ENCODE results near the gene ARHGEF3. TPM values are rescaled to one million over a fixed set of nuclear protein-coding genes. Genes with fewer than 3 reads are reported as not detected.
"Not testable (repeated sequence)": the region's sequence is repeated elsewhere in the genome, so short reads cannot be mapped to it uniquely, and the experiment has no call there.

Gene ARHGEF3
- total RNA-seq, 1 donor from 2014 or later: 27.0 TPM

- no peak for TF ChIP-seq CTCF (IDR thresholded peaks at IDR 0.05)
- Mint-ChIP-seq H3K4me1 (peaks cover 22% of the 10 kb centered on the region), H3K9me3 (no peaks in the 10 kb centered on the region), H3K27ac (no peak overlapping the region), H3K36me3 (ENCODE audit: low read depth) (peaks cover 21% of the 10 kb centered on the region), H3K27me3 (no peaks in the 10 kb centered on the region), H3K4me3 (no peak overlapping the region)
- ChIA-PET POLR2A (no interaction called here), CTCF (interaction anchor here (0.8 kb wide), 1 partner anchor 79 kb away, joined by 3 read pairs; no protein-coding TSS in a partner anchor)
- no peak for DNase-seq
- ATAC-seq (ENCODE audit: low read depth): no peak
- intact Hi-C loops (cut with micrococcal nuclease): no loop called here
These were observed 80.9 kb downstream of the ARHGEF3 start for GRCh38 chr3:56720849-56721248.

DNA sequence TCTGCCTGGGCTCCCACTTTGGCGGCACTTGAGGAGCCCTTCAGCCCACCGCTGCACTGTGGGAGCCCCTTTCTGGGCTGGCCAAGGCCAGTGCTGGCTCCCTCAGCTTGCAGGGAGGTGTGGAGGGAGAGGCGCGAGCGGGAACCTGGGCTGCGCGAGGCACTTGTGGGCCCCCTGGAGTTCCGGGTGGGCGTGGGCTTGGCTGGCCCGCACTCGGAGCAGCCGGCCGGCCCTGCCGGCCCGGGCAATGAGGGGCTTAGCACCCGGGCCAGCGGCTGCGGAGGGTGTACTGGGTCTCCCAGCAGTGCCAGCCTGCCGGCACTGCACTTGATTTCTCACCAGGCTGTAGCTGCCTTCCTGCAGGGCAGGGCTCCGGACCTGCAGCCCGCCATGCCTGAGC lies 82.9 kb downstream of the ARHGEF3 start:
- CTCF ChIA-PET, H3K27ac Mint-ChIP-seq, DNase-seq: not testable (repeated sequence)

DNA sequence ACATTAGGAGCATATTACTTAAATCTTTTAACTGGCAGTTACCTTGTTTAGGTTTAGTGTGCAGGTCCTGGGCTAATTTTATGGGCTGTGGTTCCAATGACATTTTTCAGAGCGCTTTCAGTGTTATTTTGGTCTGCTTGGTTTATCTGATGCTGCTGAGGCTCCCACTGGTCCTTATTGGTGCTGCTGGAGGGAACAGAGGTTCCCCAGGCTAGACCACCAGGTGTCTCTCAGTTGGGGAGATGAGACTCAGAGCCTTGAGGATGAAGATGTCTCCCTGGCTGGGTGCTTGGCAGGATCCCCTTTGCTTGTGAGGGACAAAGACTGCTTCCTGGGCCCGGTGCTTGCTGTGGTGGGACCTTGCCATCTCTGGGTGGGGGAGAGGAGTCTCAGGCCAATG lies 90.4 kb downstream of the ARHGEF3 start:
- peak overlapping the region; percentile 4 for H3K27ac Mint-ChIP-seq
- TF ChIP-seq CTCF (IDR thresholded peaks at IDR 0.05): no peak
- no peak for DNase-seq
- intact Hi-C loops (cut with micrococcal nuclease): no loop called here
- no peaks in the 10 kb centered on the region for H3K4me1 Mint-ChIP-seq
- no peaks in the 10 kb centered on the region for H3K27me3 Mint-ChIP-seq
- ChIA-PET POLR2A (interaction anchor here (0.6 to 1.5 kb wide), 2 partner anchors 30 to 91 kb away, joined by 5 to 7 read pairs; partner anchors contain the start of gene ARHGEF3), CTCF (interaction anchor here (0.9 kb wide), 1 partner anchor 88 kb away, joined by 5 read pairs; no protein-coding TSS in a partner anchor)
- no peaks in the 10 kb centered on the region for H3K36me3 Mint-ChIP-seq (ENCODE audit: low read depth)
- no peaks in the 10 kb centered on the region for H3K9me3 Mint-ChIP-seq
- ATAC-seq (ENCODE audit: low read depth): peak; percentile 34
- H3K4me3 Mint-ChIP-seq: no peak overlapping the region

More for the DNA sequence above, 82.9 kb downstream of the ARHGEF3 start:
- peaks cover 10% of the 10 kb centered on the region for H3K36me3 Mint-ChIP-seq (ENCODE audit: low read depth)
- H3K4me3 Mint-ChIP-seq; intact Hi-C loops (cut with micrococcal nuclease); ATAC-seq (ENCODE audit: low read depth); POLR2A ChIA-PET; H3K4me1 Mint-ChIP-seq; H3K9me3 Mint-ChIP-seq; H3K27me3 Mint-ChIP-seq: not testable (repeated sequence)

DNA sequence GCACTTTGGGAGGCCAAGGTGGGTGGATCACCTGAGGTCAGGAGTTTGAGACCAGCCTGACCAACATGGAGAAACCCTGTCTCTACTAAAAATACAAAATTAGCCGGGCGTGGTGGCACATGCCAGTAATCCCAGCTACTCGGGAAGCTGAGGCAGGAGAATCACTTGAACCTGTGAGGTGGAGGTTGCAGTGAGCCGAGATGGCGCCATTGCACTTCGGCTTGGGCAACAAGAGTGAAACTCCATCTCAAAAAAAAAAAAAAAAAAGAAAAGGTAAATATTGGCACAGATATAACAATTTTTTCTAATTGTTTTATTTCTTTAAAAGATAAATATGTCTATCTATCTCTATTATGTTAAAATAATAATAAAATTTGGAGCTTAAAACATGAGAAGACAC lies 94.3 kb downstream of the ARHGEF3 start:
- not testable (repeated sequence) for H3K27ac Mint-ChIP-seq; H3K4me3 Mint-ChIP-seq; H3K36me3 Mint-ChIP-seq (ENCODE audit: low read depth); H3K27me3 Mint-ChIP-seq; ATAC-seq (ENCODE audit: low read depth); H3K9me3 Mint-ChIP-seq; DNase-seq
- intact Hi-C loops (cut with micrococcal nuclease): loop anchor here (5.0 to 10.0 kb wide), 2 partner anchors 45 to 387 kb away; no protein-coding TSS in a partner anchor
- peaks cover 12% of the 10 kb centered on the region for H3K4me1 Mint-ChIP-seq
- ChIA-PET CTCF (interaction anchor here (0.7 to 3.5 kb wide), 3 partner anchors 92 to 302 kb away, joined by 4 to 21 read pairs (median 8); no protein-coding TSS in a partner anchor), POLR2A (interaction anchor here (0.7 to 0.9 kb wide), 3 partner anchors 94 to 484 kb away, joined by 3 to 6 read pairs (median 3); partner anchors contain the start of gene ARHGEF3)

- Mint-ChIP-seq H3K36me3 (ENCODE audit: low read depth) (no peaks in the 10 kb centered on the region), H3K9me3 (no peaks in the 10 kb centered on the region), H3K27ac (no peak overlapping the region), H3K4me3 (no peak overlapping the region), H3K27me3 (no peaks in the 10 kb centered on the region), H3K4me1 (peaks cover 12% of the 10 kb centered on the region)
- ChIA-PET CTCF (interaction anchor here (7.7 kb wide), 1 partner anchor 94 kb away, joined by 237 read pairs; the partner anchor contains the start of gene ARHGEF3), POLR2A (no interaction called here)
- ATAC-seq (ENCODE audit: low read depth) (no peak), DNase-seq (no peak)
- no peak for TF ChIP-seq CTCF (IDR thresholded peaks at IDR 0.05)
- intact Hi-C loops (cut with micrococcal nuclease): loop anchor here (5.0 to 10.0 kb wide), 2 partner anchors 46 to 388 kb away; no protein-coding TSS in a partner anchor
These were observed 95.1 kb downstream of the ARHGEF3 start for GRCh38 chr3:56706629-56707028.

DNA sequence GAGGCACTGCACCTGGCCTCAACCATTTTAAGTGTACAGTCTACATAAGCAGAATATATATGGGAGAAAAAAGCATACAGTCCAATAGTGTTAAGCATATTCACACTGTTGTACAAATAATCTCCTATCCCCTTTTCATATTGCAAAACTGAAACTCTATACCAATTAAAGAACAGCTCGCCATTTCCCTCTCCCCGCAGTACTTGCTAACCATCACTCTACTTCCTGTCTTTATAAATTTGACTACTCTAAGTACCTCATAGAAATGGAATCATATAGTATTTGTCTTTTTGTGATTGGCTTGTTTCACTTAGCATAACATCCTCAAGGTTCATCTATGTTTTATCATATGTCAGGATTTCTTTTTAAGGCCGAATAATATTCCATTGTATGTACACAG lies 97.0 kb downstream of the ARHGEF3 start:
- H3K27ac Mint-ChIP-seq: no peak overlapping the region
- ATAC-seq (ENCODE audit: low read depth): no peak
- H3K27me3 Mint-ChIP-seq: no peaks in the 10 kb centered on the region
- H3K4me1 Mint-ChIP-seq: peaks cover 12% of the 10 kb centered on the region
- ChIA-PET POLR2A (interaction anchor here (0.6 to 4.2 kb wide), 5 partner anchors 12 to 96 kb away, joined by 3 to 41 read pairs (median 6); partner anchors contain the start of gene ARHGEF3), CTCF (interaction anchor here (0.8 to 7.7 kb wide), 4 partner anchors 47 to 285 kb away, joined by 3 to 237 read pairs (median 110); partner anchors contain the start of gene ARHGEF3)
- DNase-seq: no peak
- H3K36me3 Mint-ChIP-seq (ENCODE audit: low read depth): no peaks in the 10 kb centered on the region
- no peak overlapping the region for H3K4me3 Mint-ChIP-seq
- no peak for TF ChIP-seq CTCF (IDR thresholded peaks at IDR 0.05)
- intact Hi-C loops (cut with micrococcal nuclease): loop anchor here (5.0 to 10.0 kb wide), 2 partner anchors 48 to 390 kb away; no protein-coding TSS in a partner anchor
- no peaks in the 10 kb centered on the region for H3K9me3 Mint-ChIP-seq

All from activated B cell treated with CpG ODN at 0.5 μM for 24 hours (primary cell).